ENCODE data around the gene NR3C2.

DNA sequence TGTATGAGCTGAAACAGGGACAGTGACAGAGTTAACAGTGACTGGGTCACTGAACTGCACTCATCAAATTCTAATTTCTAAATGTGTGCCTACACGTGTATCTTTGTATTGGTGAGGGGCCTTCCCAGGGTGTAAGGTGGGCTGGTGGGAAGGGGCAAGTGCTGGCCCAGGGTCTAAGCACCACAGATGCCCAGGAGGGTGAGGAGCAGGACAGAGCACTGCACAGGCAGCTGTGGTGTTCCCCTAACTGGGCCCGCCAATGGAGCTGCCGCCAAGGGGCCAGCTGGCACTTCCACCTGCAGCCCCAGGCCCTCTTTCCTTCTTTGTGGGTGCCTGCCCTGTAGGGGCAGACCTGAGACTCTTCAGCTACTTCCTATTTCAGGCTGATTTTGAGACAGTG lies 360.5 kb downstream of the NR3C2 start:
- TF ChIP-seq CHD2 (IDR thresholded peaks at IDR 0.05; ENCODE audit: borderline replicate concordance, low read depth, low read length), result no peak
- TF ChIP-seq, protein P1, sequence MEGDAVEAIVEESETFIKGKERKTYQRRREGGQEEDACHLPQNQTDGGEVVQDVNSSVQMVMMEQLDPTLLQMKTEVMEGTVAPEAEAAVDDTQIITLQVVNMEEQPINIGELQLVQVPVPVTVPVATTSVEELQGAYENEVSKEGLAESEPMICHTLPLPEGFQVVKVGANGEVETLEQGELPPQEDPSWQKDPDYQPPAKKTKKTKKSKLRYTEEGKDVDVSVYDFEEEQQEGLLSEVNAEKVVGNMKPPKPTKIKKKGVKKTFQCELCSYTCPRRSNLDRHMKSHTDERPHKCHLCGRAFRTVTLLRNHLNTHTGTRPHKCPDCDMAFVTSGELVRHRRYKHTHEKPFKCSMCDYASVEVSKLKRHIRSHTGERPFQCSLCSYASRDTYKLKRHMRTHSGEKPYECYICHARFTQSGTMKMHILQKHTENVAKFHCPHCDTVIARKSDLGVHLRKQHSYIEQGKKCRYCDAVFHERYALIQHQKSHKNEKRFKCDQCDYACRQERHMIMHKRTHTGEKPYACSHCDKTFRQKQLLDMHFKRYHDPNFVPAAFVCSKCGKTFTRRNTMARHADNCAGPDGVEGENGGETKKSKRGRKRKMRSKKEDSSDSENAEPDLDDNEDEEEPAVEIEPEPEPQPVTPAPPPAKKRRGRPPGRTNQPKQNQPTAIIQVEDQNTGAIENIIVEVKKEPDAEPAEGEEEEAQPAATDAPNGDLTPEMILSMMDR (IDR thresholded peaks at IDR 0.05 in 2 of 3, conservative IDR thresholded peaks at IDR 0.05 in 1 of 3; ENCODE audit: control insufficient read depth in 2 of 3, extremely low read depth in 1 of 3, insufficient read depth in 1 of 3, low read depth in 3 of 3, low read length in 3 of 3), result no peak
- TF ChIP-seq SIX5 (IDR thresholded peaks at IDR 0.05; ENCODE audit: low read depth, low read length, severe bottlenecking), result no peak
